ENCODE data around the gene LUC7L. TPM values are rescaled to one million over a fixed set of nuclear protein-coding genes. Genes with fewer than 3 reads are reported as not detected.
"Not testable (repeated sequence)": the region's sequence is repeated elsewhere in the genome, so short reads cannot be mapped to it uniquely, and the experiment has no call there.

Gene LUC7L
- total RNA-seq, 1 donor from 2014 or later = 79.3 TPM

DNA sequence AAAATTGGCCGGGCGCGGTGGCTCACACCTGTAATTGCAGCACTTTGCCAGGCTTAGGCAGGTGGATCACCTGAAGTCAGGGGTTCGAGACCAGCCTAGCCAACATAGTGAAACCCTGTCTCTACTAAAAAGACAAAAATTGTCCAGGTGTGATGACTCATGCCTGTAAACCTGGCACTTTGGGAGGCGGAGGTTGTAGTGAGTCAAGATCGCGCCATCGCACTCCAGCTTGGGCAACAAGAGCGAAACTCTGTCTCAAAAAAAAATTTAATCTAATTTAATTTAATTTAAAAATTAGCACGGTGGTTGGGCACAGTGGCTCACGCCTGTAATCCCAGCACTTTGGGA is 50.6 kb downstream of the LUC7L start:
- no peak overlapping the region for H3K4me3 ChIP-seq
- intact Hi-C loops (cut with DNase I) = no loop called here
- TF ChIP-seq POLR2A (IDR thresholded peaks at IDR 0.05) (no peak), POLR2AphosphoS5 (IDR thresholded peaks at IDR 0.05; ENCODE audit: insufficient read depth in 1 of 2, low read depth in 1 of 2) (no peak)
- TF ChIP-seq, protein P1, sequence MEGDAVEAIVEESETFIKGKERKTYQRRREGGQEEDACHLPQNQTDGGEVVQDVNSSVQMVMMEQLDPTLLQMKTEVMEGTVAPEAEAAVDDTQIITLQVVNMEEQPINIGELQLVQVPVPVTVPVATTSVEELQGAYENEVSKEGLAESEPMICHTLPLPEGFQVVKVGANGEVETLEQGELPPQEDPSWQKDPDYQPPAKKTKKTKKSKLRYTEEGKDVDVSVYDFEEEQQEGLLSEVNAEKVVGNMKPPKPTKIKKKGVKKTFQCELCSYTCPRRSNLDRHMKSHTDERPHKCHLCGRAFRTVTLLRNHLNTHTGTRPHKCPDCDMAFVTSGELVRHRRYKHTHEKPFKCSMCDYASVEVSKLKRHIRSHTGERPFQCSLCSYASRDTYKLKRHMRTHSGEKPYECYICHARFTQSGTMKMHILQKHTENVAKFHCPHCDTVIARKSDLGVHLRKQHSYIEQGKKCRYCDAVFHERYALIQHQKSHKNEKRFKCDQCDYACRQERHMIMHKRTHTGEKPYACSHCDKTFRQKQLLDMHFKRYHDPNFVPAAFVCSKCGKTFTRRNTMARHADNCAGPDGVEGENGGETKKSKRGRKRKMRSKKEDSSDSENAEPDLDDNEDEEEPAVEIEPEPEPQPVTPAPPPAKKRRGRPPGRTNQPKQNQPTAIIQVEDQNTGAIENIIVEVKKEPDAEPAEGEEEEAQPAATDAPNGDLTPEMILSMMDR (IDR thresholded peaks at IDR 0.05) = no peak
- no peak for DNase-seq (ENCODE audit: extremely low spot score in 2 of 2)
- no peaks in the 10 kb centered on the region for H3K9me3 ChIP-seq
- no peaks in the 10 kb centered on the region for H3K36me3 ChIP-seq
- peaks cover 12% of the 10 kb centered on the region for H3K27me3 ChIP-seq
- H3K4me1 ChIP-seq = peaks cover 24% of the 10 kb centered on the region
- no peak overlapping the region for H3K27ac ChIP-seq

DNA sequence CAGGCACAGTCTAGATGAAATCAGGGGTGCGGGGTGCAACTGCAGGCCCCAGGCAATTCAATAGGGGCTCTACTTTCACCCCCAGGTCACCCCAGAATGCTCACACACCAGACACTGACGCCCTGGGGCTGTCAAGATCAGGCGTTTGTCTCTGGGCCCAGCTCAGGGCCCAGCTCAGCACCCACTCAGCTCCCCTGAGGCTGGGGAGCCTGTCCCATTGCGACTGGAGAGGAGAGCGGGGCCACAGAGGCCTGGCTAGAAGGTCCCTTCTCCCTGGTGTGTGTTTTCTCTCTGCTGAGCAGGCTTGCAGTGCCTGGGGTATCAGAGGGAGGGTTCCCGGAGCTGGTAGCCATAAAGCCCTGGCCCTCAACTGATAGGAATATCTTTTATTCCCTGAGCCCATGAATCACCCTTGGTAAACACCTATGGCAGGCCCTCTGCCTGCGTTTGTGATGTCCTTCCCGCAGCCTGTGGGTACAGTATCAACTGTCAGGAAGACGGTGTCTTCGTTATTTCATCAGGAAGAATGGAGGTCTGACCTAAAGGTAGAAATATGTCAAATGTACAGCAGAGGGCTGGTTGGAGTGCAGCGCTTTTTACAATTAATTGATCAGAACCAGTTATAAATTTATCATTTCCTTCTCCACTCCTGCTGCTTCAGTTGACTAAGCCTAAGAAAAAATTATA is 51.1 kb downstream of the LUC7L start:
- Histone ChIP-seq H3K4me3 (no peak overlapping the region), H3K4me1 (peaks cover 24% of the 10 kb centered on the region), H3K9me3 (no peaks in the 10 kb centered on the region), H3K27ac (no peak overlapping the region), H3K27me3 (peaks cover 12% of the 10 kb centered on the region), H3K36me3 (no peaks in the 10 kb centered on the region)
- intact Hi-C loops (cut with DNase I) = no loop called here
- DNase-seq (ENCODE audit: extremely low spot score in 2 of 2) = no peak
- TF ChIP-seq, protein P1 (IDR thresholded peaks at IDR 0.05) = no peak
- TF ChIP-seq POLR2AphosphoS5 (IDR thresholded peaks at IDR 0.05; ENCODE audit: insufficient read depth in 1 of 2, low read depth in 1 of 2) = no peak
- TF ChIP-seq POLR2A (IDR thresholded peaks at IDR 0.05) = no peak

DNA sequence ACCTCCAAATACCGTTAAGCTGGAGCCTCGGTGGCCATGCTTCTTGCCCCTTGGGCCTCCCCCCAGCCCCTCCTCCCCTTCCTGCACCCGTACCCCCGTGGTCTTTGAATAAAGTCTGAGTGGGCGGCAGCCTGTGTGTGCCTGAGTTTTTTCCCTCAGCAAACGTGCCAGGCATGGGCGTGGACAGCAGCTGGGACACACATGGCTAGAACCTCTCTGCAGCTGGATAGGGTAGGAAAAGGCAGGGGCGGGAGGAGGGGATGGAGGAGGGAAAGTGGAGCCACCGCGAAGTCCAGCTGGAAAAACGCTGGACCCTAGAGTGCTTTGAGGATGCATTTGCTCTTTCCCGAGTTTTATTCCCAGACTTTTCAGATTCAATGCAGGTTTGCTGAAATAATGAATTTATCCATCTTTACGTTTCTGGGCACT is 51.8 kb downstream of the LUC7L start:
- Histone ChIP-seq H3K27me3 (peaks cover 12% of the 10 kb centered on the region), H3K36me3 (no peaks in the 10 kb centered on the region), H3K27ac (no peak overlapping the region), H3K9me3 (no peaks in the 10 kb centered on the region), H3K4me1 (peaks cover 24% of the 10 kb centered on the region), H3K4me3 (no peak overlapping the region)
- TF ChIP-seq POLR2AphosphoS5 (IDR thresholded peaks at IDR 0.05; ENCODE audit: insufficient read depth in 1 of 2, low read depth in 1 of 2) = no peak
- no peak for TF ChIP-seq POLR2A (IDR thresholded peaks at IDR 0.05)
- TF ChIP-seq, protein P1 (IDR thresholded peaks at IDR 0.05) = no peak
- DNase-seq (ENCODE audit: extremely low spot score in 2 of 2) = no peak
- intact Hi-C loops (cut with DNase I) = no loop called here

DNA sequence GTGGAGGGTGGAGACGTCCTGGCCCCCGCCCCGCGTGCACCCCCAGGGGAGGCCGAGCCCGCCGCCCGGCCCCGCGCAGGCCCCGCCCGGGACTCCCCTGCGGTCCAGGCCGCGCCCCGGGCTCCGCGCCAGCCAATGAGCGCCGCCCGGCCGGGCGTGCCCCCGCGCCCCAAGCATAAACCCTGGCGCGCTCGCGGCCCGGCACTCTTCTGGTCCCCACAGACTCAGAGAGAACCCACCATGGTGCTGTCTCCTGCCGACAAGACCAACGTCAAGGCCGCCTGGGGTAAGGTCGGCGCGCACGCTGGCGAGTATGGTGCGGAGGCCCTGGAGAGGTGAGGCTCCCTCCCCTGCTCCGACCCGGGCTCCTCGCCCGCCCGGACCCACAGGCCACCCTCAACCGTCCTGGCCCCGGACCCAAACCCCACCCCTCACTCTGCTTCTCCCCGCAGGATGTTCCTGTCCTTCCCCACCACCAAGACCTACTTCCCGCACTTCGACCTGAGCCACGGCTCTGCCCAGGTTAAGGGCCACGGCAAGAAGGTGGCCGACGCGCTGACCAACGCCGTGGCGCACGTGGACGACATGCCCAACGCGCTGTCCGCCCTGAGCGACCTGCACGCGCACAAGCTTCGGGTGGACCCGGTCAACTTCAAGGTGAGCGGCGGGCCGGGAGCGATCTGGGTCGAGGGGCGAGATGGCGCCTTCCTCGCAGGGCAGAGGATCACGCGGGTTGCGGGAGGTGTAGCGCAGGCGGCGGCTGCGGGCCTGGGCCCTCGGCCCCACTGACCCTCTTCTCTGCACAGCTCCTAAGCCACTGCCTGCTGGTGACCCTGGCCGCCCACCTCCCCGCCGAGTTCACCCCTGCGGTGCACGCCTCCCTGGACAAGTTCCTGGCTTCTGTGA is 52.5 kb downstream of the LUC7L start, which contains the start of gene HBA1:
Gene HBA1, plus strand, starts transcription at position 204 of the 906 bp plus-strand sequence. Its CDS starts 37 bp downstream, at position 241.
- intact Hi-C loops (cut with DNase I); H3K4me3 ChIP-seq; H3K27ac ChIP-seq; DNase-seq (ENCODE audit: extremely low spot score in 2 of 2); H3K9me3 ChIP-seq; H3K36me3 ChIP-seq: not testable (repeated sequence)
- H3K27me3 ChIP-seq = peaks cover 12% of the 10 kb centered on the region
- H3K4me1 ChIP-seq = peaks cover 22% of the 10 kb centered on the region

DNA sequence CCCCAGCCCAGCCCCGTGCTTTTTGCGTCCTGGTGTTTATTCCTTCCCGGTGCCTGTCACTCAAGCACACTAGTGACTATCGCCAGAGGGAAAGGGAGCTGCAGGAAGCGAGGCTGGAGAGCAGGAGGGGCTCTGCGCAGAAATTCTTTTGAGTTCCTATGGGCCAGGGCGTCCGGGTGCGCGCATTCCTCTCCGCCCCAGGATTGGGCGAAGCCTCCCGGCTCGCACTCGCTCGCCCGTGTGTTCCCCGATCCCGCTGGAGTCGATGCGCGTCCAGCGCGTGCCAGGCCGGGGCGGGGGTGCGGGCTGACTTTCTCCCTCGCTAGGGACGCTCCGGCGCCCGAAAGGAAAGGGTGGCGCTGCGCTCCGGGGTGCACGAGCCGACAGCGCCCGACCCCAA is 53.2 kb downstream of the LUC7L start:
- Histone ChIP-seq H3K27me3 (peaks cover 12% of the 10 kb centered on the region), H3K4me1 (peaks cover 15% of the 10 kb centered on the region)
- H3K9me3 ChIP-seq; H3K27ac ChIP-seq; DNase-seq (ENCODE audit: extremely low spot score in 2 of 2); H3K36me3 ChIP-seq; H3K4me3 ChIP-seq; intact Hi-C loops (cut with DNase I): not testable (repeated sequence)
